Measurements from ENCODE around the gene MTRF1L.

MTRF1L gene

GRCh38 chr6:152981989-152982903, 20.3 kb downstream of the MTRF1L start:
- peak; percentile 42 for DNase-seq (ENCODE audit: low read depth)
- H3K4me3 ChIP-seq (ENCODE audit: low read depth, low read length): peak overlapping the region; percentile 94
- TF ChIP-seq CTCF (IDR thresholded peaks at IDR 0.05; ENCODE audit: insufficient read depth, low read depth, low read length, missing control alignments): no peak

- no peak for TF ChIP-seq CTCF (IDR thresholded peaks at IDR 0.05; ENCODE audit: insufficient read depth, low read depth, low read length, missing control alignments)
- peak overlapping the region; percentile 94 for H3K4me3 ChIP-seq (ENCODE audit: low read depth, low read length)
- DNase-seq (ENCODE audit: low read depth): no peak
These were observed 21.3 kb downstream of the MTRF1L start for GRCh38 chr6:152981219-152981618.

GRCh38 chr6:152980656-152981055, 21.9 kb downstream of the MTRF1L start:
- H3K4me3 ChIP-seq (ENCODE audit: low read depth, low read length): peak overlapping the region; percentile 94
- no peak for DNase-seq (ENCODE audit: low read depth)
- TF ChIP-seq CTCF (IDR thresholded peaks at IDR 0.05; ENCODE audit: insufficient read depth, low read depth, low read length, missing control alignments): no peak

- DNase-seq (ENCODE audit: low read depth): no peak
- no peak for TF ChIP-seq CTCF (IDR thresholded peaks at IDR 0.05; ENCODE audit: insufficient read depth, low read depth, low read length, missing control alignments)
- peak overlapping the region; percentile 19; the same call in 1 of the 2 replicates for H3K4me3 ChIP-seq (ENCODE audit: low read depth, low read length)
These were observed 23.4 kb downstream of the MTRF1L start for GRCh38 chr6:152979116-152979515.

- H3K4me3 ChIP-seq (ENCODE audit: low read depth, low read length): no peak overlapping the region
- no peak for TF ChIP-seq CTCF (IDR thresholded peaks at IDR 0.05; ENCODE audit: insufficient read depth, low read depth, low read length, missing control alignments)
- no peak for DNase-seq (ENCODE audit: low read depth)
These were observed 24.5 kb downstream of the MTRF1L start for GRCh38 chr6:152978058-152978457.

GRCh38 chr6:152977556-152977955, 25.0 kb downstream of the MTRF1L start:
- H3K4me3 ChIP-seq (ENCODE audit: low read depth, low read length): no peak overlapping the region
- no peak for TF ChIP-seq CTCF (IDR thresholded peaks at IDR 0.05; ENCODE audit: insufficient read depth, low read depth, low read length, missing control alignments)
- no peak for DNase-seq (ENCODE audit: low read depth)

Data from GM12865 (cell line).